ENCODE data around the gene CAGE1. TPM values are rescaled to one million over a fixed set of nuclear protein-coding genes. Genes with fewer than 3 reads are reported as not detected.
"Not testable (repeated sequence)": the region's sequence is repeated elsewhere in the genome, so short reads cannot be mapped to it uniquely, and the experiment has no call there.

The CAGE1 gene
- polyA plus RNA-seq, 3 donors from 2014 or later = 0.21 TPM; not detected in 2

DNA sequence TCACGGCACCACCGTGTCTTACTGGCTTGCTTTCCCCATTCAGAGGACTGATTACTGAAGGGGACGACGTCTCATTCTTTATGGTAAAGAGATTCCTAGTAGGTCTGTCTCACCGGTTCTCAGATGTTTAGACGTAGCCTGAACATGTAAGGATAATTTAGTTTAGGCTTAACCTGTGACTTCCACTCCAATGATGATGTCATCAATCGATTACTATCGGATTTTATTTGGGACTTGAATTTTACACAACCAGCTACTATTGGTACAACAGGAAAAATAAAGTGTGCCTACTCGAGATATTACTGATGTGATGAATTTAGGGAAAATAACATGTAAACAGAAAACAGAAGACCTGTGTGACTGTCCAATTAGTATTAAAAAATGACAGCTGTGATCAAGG is 72.0 kb downstream of the CAGE1 start:
- Mint-ChIP-seq H3K27me3 (ENCODE audit: low read depth in 3 of 3) (peaks cover 6 to 10% (median 8%) of the 10 kb centered on the region in 3 donors), H3K4me1 (peaks cover 20 to 23% of the 10 kb centered on the region in 2 donors), H3K27ac (no peak overlapping the region), H3K4me3 (no peak overlapping the region), H3K9me3 (no peaks in the 10 kb centered on the region), H3K36me3 (peaks cover 0 to 3% (median 0%) of the 10 kb centered on the region in 3 donors)
- no peak for DNase-seq

DNA sequence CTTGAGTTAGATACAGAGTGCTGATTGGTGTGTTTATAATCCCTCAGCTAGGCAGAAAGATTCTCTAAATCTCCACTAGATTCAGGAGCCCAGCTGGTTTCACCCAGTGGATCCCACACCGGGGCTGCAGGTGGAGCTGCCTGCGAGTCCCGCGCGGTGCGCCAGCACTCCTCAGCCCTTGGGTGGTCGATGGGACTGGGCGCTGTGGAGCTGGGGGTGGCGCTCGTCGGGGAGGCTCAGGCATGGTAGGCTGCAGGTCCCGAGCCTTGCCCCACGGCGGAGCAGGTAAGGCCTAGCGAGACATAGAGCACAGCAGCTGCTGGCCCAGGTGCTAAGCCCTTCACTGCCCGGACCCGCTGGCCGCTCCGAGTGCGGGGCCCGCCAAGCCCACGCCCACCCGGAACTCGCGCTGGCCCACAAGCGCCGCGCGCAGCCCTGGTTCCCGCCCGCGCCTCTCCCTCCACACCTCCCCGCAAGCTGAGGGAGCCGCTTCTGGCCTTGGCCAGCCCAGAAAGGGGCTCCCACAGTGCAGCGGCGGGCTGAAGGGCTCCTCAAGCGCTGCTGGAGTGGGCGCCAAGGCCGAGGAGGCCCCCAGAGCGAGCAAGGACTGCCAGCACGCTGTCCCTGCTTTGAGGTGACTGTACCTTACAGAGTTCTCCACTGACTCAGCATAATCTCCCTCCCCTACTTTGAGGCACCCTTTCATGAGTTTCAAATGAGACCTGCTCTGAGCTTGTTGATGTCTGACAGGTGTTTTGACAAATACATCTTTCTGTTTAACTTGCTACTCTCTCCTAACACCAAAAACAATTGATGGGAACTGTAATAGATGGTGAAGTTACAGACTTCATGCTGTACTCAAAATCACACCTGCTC is 72.6 kb downstream of the CAGE1 start:
- peaks cover 4 to 14% (median 6%) of the 10 kb centered on the region in 3 donors for H3K27me3 Mint-ChIP-seq (ENCODE audit: low read depth in 3 of 3)
- no peak overlapping the region for H3K27ac Mint-ChIP-seq
- H3K4me3 Mint-ChIP-seq = no peak overlapping the region
- H3K9me3 Mint-ChIP-seq = no peaks in the 10 kb centered on the region
- no peak for DNase-seq
- peaks cover 0 to 3% (median 0%) of the 10 kb centered on the region in 3 donors for H3K36me3 Mint-ChIP-seq
- H3K4me1 Mint-ChIP-seq = peaks cover 26 to 28% of the 10 kb centered on the region in 2 donors

DNA sequence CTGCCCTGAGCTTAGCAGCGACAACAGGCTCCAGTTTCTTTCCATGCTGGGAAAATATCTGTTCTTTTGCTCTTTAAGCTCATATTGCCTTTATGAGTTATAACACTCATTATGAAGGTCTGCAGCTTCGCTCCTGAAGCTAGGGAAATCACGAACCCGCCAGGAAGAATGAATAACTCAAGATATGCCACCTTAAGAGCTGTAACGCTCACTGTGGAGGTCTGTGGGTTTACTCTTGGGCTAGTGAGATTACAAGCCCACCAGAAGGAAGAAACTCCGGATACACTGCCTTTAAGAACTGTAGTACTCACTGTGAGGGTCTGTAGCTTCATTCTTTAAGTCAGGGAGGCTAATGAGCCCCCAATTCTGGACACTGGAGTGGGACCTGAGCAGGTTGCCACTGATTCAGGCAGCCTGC is 73.6 kb downstream of the CAGE1 start:
- peaks cover 4 to 17% (median 6%) of the 10 kb centered on the region in 3 donors for H3K27me3 Mint-ChIP-seq (ENCODE audit: low read depth in 3 of 3)
- no peaks in the 10 kb centered on the region for H3K9me3 Mint-ChIP-seq
- H3K4me1 Mint-ChIP-seq = peaks cover 36 to 37% of the 10 kb centered on the region in 2 donors
- H3K36me3 Mint-ChIP-seq = peaks cover 0 to 3% (median 0%) of the 10 kb centered on the region in 3 donors
- DNase-seq = no peak
- peak overlapping the region in 1 of 5 donors; percentile 7 for H3K4me3 Mint-ChIP-seq
- H3K27ac Mint-ChIP-seq = peak overlapping the region in 1 of 6 donors; percentile 46

DNA sequence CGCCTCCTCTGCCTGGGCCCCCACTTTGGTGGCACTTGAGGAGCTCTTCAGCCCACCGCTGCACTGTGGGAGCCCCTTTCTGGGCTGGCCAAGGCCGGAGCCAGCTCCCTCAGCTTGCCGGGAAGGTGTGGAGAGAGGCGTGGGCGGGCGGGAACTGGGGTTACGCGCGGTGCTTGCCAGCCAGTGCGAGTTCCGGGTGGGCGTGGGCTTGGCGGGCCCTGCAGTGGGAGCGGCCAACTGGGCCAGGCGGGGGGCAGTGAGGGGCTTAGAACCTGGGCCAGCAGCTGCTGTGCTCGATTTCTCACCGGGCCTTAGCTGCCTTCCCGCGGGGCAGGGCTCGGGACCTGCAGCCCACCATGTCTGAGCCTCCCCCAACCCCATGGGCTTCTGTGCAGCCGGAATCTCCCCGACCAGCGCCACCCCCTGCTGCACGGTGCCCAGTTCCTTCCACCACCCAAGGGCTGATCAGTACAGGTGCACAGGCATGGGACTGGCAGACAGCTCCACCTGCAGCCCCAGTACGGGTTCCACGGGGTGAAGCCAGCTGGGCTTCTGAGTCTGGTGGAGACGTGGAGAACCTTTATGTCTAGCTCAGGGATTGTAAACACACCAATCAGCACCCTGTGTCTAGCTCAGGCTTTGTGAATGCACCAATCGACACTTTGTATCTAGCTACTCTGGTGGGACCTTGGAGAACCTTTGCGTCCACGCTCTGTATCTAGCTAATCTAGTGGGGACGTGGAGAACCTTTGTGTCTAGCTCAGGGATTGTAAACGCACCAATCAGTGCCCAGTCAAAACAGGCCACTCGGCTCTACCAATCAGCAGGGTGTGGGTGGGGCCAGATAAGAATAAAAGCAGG is 74.2 kb downstream of the CAGE1 start:
- not testable (repeated sequence) for H3K9me3 Mint-ChIP-seq
- Mint-ChIP-seq H3K27ac (peak overlapping the region in 1 of 6 donors; percentile 92), H3K4me3 (peak overlapping the region in 1 of 5 donors; percentile 7)

DNA sequence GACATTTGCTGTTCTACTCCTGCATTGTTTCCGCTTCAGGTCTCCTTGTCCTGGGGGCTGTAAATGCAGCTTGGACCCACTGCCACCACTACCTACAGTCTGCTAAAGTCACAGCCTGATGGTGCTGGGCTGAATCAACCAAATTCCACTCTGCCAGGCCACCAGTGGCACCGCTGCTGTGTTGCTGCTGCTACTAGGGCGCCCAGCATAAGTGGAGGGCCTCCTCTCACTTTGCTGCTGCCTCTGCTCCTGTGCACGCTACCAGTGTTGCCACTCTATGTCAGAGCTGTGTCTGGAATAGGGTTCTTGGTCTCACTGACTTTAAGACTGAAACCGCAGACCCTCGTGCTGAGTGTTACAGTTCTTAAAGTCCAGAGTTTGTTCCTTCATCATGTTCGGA is 75.1 kb downstream of the CAGE1 start:
- no peaks in the 10 kb centered on the region for H3K9me3 Mint-ChIP-seq
- peak overlapping the region; percentile 44 to 93 (median 58) for H3K4me3 Mint-ChIP-seq
- peak overlapping the region; percentile 84 to 92 (median 92) for H3K27ac Mint-ChIP-seq
- no peak for DNase-seq
- H3K36me3 Mint-ChIP-seq = peaks cover 3 to 6% (median 5%) of the 10 kb centered on the region in 3 donors
- peaks cover 44 to 50% of the 10 kb centered on the region in 2 donors for H3K4me1 Mint-ChIP-seq
- peaks cover 4 to 18% (median 6%) of the 10 kb centered on the region in 3 donors for H3K27me3 Mint-ChIP-seq (ENCODE audit: low read depth in 3 of 3)

More for the DNA sequence above, 74.2 kb downstream of the CAGE1 start:
- Mint-ChIP-seq H3K4me1 (peaks cover 40 to 41% of the 10 kb centered on the region in 2 donors), H3K27me3 (ENCODE audit: low read depth in 3 of 3) (peaks cover 4 to 18% (median 6%) of the 10 kb centered on the region in 3 donors)
- not testable (repeated sequence) for H3K36me3 Mint-ChIP-seq, DNase-seq

DNA sequence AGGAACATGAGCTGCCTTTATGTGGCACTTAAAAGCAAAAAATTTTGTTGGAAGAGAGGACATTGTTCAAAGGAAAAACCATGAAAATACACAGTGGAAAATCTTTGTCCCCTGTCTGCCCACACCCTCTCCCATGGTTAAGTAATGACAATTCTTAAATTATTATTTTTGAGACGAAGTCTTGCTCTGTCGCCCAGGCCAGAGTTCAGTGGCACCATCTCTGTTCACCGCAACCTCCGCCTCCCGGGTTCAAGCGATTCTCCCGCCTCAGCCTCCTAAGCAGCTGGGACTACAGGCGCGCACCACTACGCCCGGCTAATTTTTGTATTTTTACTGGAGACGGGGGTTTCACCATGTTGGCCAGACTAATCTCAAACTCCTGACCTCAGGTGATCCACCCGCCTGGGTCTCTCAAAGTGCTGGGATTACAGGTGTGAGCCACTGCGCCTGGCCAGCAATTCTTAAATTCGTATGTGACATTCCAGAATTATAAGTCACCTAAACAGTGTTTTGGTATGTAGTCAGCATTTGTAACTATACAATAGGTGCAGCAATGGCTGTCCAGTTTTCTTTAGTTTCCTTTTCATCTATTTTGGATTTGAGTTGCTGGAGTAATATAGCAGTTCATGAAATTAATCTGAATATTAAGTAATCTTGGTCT is 75.9 kb downstream of the CAGE1 start:
- peaks cover 50 to 58% of the 10 kb centered on the region in 2 donors for H3K4me1 Mint-ChIP-seq
- peaks cover 3 to 12% (median 6%) of the 10 kb centered on the region in 3 donors for H3K36me3 Mint-ChIP-seq
- peak overlapping the region; percentile 84 to 94 (median 92) for H3K27ac Mint-ChIP-seq
- DNase-seq = no peak
- peak overlapping the region; percentile 93 to 98 (median 95) for H3K4me3 Mint-ChIP-seq
- peaks cover 4 to 18% (median 6%) of the 10 kb centered on the region in 3 donors for H3K27me3 Mint-ChIP-seq (ENCODE audit: low read depth in 3 of 3)
- H3K9me3 Mint-ChIP-seq = no peaks in the 10 kb centered on the region

DNA sequence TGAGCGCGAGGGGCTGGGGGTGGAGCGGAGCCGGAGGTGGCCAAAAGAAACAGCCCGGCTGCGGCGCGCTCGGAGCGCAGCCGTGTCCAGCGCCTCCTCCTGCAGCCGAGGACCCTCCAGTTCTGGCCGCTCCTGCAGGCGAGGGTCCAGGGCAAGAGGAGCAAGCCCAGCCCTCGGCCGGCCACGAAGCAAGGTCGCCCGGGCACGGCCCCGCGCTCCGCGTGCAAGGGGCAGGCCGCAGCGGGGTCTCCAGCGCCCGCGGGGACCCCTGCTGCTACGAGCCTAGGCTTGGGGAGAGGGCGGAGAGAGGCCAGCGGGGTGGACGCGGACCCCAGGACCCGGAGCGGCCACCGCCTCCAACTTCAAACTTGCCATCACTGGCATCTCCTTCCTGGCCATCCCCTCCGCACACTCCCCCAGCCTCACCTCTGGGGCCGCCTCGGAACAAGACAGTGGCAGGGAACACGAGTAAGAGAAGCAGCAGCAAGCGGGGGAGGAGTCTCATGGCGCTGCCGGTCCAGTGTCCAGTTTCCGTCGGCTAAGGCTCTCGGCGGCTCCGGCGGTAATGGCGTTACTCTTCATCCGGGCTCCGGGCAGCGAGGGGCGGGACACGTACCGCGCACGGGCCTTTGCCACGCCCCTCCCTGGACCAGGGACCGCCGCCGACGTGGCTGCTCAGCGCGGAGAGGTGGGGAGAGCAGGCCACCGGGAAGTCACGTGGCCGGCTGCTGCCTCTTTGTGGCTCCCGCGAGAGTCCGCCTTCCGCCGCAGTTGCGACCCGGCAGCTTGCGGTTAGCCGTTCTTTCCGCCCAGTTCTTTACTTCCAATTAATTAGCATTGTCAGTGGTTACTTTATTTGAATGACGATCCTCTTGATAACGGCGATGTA is 76.7 kb downstream of the CAGE1 start, which contains the start of gene SSR1:
Gene SSR1 (minus strand): TSS at position 584 of the 889 bp plus-strand sequence. CDS start 79 bp downstream, at position 505.
- peak; percentile 94 to 96 (median 95) for DNase-seq
- Mint-ChIP-seq H3K4me3 (peak within 1 kb of the TSS; percentile 93 to 98 (median 95)), H3K27me3 (ENCODE audit: low read depth in 3 of 3) (peaks cover 2 to 18% (median 6%) of the 10 kb centered on the region in 3 donors), H3K36me3 (peaks cover 3 to 18% (median 13%) of the 10 kb centered on the region in 3 donors), H3K4me1 (peaks cover 57 to 65% of the 10 kb centered on the region in 2 donors), H3K27ac (peak within 1 kb of the TSS; percentile 92 to 97 (median 93)), H3K9me3 (no peaks in the 10 kb centered on the region)

DNA sequence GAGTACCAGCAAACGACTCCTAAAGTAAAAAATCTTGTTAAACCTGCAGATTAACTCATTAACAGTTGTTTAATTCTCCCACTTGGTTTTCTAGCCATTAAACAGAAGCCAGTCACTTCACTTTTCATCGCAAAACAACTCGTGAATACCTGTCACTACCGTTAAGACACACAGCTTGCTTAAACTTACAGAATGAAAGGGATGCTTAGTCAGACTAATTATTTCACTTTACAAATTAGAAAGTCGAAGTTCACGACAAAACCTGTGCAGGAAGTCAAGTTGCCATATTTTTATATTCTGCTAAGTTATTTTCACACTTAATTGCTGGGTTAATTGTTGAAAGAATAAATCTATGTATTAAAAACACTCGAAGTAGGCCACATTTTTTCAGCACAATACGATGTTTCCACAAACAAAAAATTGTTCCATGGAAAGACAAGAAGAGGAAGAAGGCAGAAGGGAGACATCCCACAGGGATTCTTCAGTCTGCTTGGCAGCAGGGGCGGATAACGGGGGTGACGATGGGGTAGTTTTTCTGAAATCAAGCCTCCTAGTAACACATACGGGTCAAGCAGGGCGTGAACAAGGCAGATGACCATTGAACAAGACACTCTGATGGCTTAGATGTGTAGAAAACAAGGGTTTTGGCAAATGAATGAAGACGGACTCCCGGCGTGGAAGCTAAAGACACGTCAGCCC is 77.5 kb downstream of the CAGE1 start:
- H3K4me3 Mint-ChIP-seq = peak overlapping the region; percentile 93 to 98 (median 95)
- peak overlapping the region; percentile 91 to 97 (median 92) for H3K27ac Mint-ChIP-seq
- peak in 1 of 3 donors; percentile 3 for DNase-seq
- peaks cover 3 to 21% (median 15%) of the 10 kb centered on the region in 3 donors for H3K36me3 Mint-ChIP-seq
- peaks cover 63 to 73% of the 10 kb centered on the region in 2 donors for H3K4me1 Mint-ChIP-seq
- peaks cover 2 to 18% (median 6%) of the 10 kb centered on the region in 3 donors for H3K27me3 Mint-ChIP-seq (ENCODE audit: low read depth in 3 of 3)
- no peaks in the 10 kb centered on the region for H3K9me3 Mint-ChIP-seq

DNA sequence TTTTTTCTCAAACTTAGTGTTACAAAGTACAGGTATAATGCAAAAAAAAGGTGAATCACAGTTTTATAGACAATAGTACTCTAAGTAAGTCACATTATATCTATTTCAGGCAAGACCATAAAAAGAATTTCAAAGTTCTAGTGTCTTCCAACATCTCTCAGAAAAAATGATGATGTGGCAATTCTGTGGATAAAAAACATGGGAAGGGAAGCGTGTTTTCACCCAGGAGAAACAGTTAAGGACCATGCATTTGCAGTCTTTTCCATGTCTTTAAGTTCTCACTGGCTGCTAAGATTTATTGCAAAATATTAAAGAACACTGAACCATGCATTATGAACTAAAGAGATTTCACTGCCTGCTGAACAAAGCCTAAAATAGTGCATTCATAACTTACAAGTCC is 78.4 kb downstream of the CAGE1 start:
- no peak for DNase-seq
- Mint-ChIP-seq H3K36me3 (peaks cover 3 to 21% (median 15%) of the 10 kb centered on the region in 3 donors), H3K27ac (peak overlapping the region in 5 of 6 donors; percentile 30 to 75 (median 61)), H3K4me1 (peaks cover 65 to 77% of the 10 kb centered on the region in 2 donors), H3K4me3 (peak overlapping the region; percentile 61 to 98 (median 73)), H3K9me3 (no peaks in the 10 kb centered on the region), H3K27me3 (ENCODE audit: low read depth in 3 of 3) (peaks cover 2 to 18% (median 6%) of the 10 kb centered on the region in 3 donors)

DNA sequence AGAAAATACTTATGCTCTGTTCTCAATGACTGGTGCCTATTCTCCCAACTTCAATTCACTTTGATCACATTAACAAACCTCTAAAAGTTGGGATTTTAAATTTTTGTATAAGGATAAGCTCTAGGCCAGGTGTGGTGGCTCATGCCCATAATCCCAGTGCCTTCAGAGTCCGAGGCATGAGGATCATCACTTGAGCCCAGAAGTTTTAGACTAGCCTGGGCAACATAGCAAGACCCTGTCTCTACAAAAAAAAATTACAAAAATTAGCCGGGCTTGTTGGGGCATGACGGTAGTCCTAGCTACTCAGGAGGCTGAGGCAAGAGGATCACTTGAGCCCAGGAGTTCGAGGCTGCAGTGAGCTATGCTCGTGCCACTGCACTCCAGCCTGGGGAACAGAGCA is 80.5 kb downstream of the CAGE1 start:
- DNase-seq = no peak
- H3K27me3 Mint-ChIP-seq (ENCODE audit: low read depth in 3 of 3) = peaks cover 2 to 18% (median 6%) of the 10 kb centered on the region in 3 donors
- no peaks in the 10 kb centered on the region for H3K9me3 Mint-ChIP-seq
- peaks cover 63 to 88% of the 10 kb centered on the region in 2 donors for H3K4me1 Mint-ChIP-seq
- no peak overlapping the region for H3K4me3 Mint-ChIP-seq
- peak overlapping the region in 3 of 6 donors; percentile 7 to 49 (median 17) for H3K27ac Mint-ChIP-seq
- H3K36me3 Mint-ChIP-seq = peaks cover 3 to 31% (median 24%) of the 10 kb centered on the region in 3 donors

DNA sequence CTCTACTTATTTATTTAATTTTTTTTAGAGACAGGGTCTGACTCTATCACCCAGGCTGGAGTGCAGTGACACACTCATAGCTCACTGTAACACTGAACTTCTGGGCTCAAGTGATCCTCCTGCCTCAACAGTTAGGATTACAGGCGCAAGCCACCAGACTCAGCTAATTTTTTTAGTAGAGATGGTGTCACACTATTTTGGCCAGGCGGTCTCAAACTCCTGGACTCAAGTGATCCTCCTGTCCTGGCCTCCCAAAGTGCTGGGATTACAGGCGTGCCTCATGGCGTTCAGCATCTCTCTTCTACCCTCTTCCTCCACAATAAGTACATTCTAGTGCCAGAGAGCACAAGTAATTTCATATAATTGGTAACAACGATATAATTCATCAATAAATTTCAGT is 82.0 kb downstream of the CAGE1 start:
- Mint-ChIP-seq H3K4me3 (no peak overlapping the region), H3K36me3 (peaks cover 7 to 35% (median 24%) of the 10 kb centered on the region in 3 donors), H3K4me1 (peaks cover 51 to 81% of the 10 kb centered on the region in 2 donors), H3K27me3 (ENCODE audit: low read depth in 3 of 3) (peaks cover 0 to 8% (median 0%) of the 10 kb centered on the region in 3 donors), H3K27ac (peak overlapping the region in 3 of 6 donors; percentile 24 to 72 (median 69)), H3K9me3 (no peaks in the 10 kb centered on the region)
- DNase-seq = no peak
